Brain microvascular endothelial cell (primary cell): ENCODE measurements around the gene UQCRH.
A peak's percentile ranks its signal among the peaks of the same experiment; 100 is the strongest.

Source experiments
- DNase-seq: peaks from one replicate; pipeline ENCODE4 v3.0.0-alpha.2; 2020
- H3K27ac ChIP-seq: fragments of 250-450 bp; sonication (Bioruptor Pico); 2 replicates; pipeline ENCODE4 v1.5.1; 2020; ENCODE audit warnings: mild to moderate bottlenecking, moderate library complexity
- H3K27me3 ChIP-seq: fragments of 250-450 bp; sonication (Bioruptor Pico); replicated peaks from 2 replicates; pipeline ENCODE4 v1.5.1; 2020; ENCODE audit warnings: mild to moderate bottlenecking
- H3K36me3 ChIP-seq: fragments of 250-450 bp; sonication (Bioruptor Pico); replicated peaks from 2 replicates; pipeline ENCODE4 v1.5.1; 2020; ENCODE audit warnings: mild to moderate bottlenecking
- H3K4me3 ChIP-seq: 2 replicates; pipeline ENCODE4 v1.5.1; 2011; ENCODE audit warnings: low read depth, mild to moderate bottlenecking, control low read depth, low read length, moderate library complexity
- CTCF ChIP-seq: IDR thresholded peaks from 2 replicates; pipeline ENCODE4 v1.5.1; 2011; ENCODE audit warnings: low read depth, mild to moderate bottlenecking, moderate library complexity, low read length, control low read depth, inconsistent platforms; ENCODE audit errors: missing control alignments
- in situ Hi-C: cut with HindIII; loops from 2 replicates; pipeline ENCODE4 v1.10.0; 2017; ENCODE audit warnings: low sequenced_read_pairs, low pct_ligation_motif_present

UQCRH gene

GRCh38 chr1:46300673-46301405 is 2.7 kb upstream of the UQCRH start:
- H3K27me3 ChIP-seq = no peaks in the 10 kb centered on the region

GRCh38 chr1:46301406-46301807 is 2.1 kb upstream of the UQCRH start:
- Histone ChIP-seq H3K4me3 (peak overlapping the region; percentile 95), H3K36me3 (peaks cover 17% of the 10 kb centered on the region), H3K27ac (peak overlapping the region; percentile 99), H3K27me3 (no peaks in the 10 kb centered on the region)
- DNase-seq = peak; percentile 16
- in situ Hi-C loops = no loop called here
- no peak for TF ChIP-seq CTCF

More at GRCh38 chr1:46300673-46301405, 2.7 kb upstream of the UQCRH start:
- peaks cover 23% of the 10 kb centered on the region for H3K36me3 ChIP-seq
- no peak for DNase-seq
- peak overlapping the region; percentile 99 for H3K27ac ChIP-seq
- in situ Hi-C loops = no loop called here
- peak overlapping the region; percentile 95 for H3K4me3 ChIP-seq
- no peak for TF ChIP-seq CTCF

GRCh38 chr1:46301808-46302640 is 1.5 kb upstream of the UQCRH start:
- no peaks in the 10 kb centered on the region for H3K27me3 ChIP-seq
- peak overlapping the region; percentile 95 for H3K4me3 ChIP-seq
- H3K36me3 ChIP-seq = peaks cover 11% of the 10 kb centered on the region
- peak; percentile 13 for DNase-seq
- in situ Hi-C loops = no loop called here
- H3K27ac ChIP-seq = peak overlapping the region; percentile 99
- peak; percentile 12 for TF ChIP-seq CTCF

GRCh38 chr1:46302641-46303037 is 859 bp upstream of the UQCRH start:
- in situ Hi-C loops = no loop called here
- no peak for TF ChIP-seq CTCF
- H3K27me3 ChIP-seq = no peaks in the 10 kb centered on the region
- peaks cover 5% of the 10 kb centered on the region for H3K36me3 ChIP-seq
- peak overlapping the region; percentile 95 for H3K4me3 ChIP-seq
- H3K27ac ChIP-seq = peak overlapping the region; percentile 99
- no peak for DNase-seq

- H3K36me3 ChIP-seq = peaks cover 3% of the 10 kb centered on the region
- H3K4me3 ChIP-seq = peak overlapping the region; percentile 95
- TF ChIP-seq CTCF = no peak
- no peak for DNase-seq
- peak overlapping the region; percentile 99 for H3K27ac ChIP-seq
- H3K27me3 ChIP-seq = no peaks in the 10 kb centered on the region
- in situ Hi-C loops = no loop called here
These were observed 401 bp downstream of the UQCRH start for GRCh38 chr1:46303872-46304326.
